ENCODE results near the gene RNPEPL1. TPM values are rescaled to one million over a fixed set of nuclear protein-coding genes. Genes with fewer than 3 reads are reported as not detected.

RNPEPL1 gene
- total RNA-seq, 4 donors from 2014 or later, result 76.1 to 99.9 (median 78.6) TPM

DNA sequence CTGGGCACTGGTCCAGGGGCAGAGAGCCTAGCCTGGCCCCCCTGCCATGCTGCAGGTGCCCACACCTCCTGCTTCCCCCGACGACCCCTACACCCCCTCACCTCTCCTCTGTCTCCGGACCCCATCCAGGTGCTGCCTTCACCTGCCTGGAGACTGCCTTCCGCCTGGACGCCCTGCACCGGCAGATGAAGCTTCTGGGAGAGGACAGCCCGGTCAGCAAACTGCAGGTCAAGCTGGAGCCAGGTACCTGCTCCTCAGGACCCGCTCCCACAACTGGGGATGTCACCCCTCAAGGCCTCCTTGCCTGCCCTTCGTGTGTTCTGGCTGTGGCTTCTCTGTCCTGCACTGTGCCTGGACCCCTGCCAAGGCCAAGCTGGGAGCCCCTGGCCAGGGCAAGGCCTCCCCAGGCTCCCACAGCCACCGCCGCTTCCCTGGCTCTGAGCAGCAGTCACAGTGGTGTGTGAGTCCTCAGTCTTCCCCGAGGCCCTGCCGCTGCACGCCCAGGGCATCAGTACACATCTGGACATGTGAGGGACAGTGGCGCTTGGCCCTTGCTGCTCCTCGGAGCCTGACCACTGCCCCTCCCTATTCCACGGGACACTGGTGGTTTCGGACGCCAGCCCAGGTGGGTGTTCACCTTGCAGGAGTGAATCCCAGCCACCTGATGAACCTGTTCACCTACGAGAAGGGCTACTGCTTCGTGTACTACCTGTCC is 6.3 kb downstream of the RNPEPL1 start:
- intact Hi-C loops (cut with DNase I; ENCODE audit: low total_unique reads), result no loop called here
- TF ChIP-seq, protein P1, sequence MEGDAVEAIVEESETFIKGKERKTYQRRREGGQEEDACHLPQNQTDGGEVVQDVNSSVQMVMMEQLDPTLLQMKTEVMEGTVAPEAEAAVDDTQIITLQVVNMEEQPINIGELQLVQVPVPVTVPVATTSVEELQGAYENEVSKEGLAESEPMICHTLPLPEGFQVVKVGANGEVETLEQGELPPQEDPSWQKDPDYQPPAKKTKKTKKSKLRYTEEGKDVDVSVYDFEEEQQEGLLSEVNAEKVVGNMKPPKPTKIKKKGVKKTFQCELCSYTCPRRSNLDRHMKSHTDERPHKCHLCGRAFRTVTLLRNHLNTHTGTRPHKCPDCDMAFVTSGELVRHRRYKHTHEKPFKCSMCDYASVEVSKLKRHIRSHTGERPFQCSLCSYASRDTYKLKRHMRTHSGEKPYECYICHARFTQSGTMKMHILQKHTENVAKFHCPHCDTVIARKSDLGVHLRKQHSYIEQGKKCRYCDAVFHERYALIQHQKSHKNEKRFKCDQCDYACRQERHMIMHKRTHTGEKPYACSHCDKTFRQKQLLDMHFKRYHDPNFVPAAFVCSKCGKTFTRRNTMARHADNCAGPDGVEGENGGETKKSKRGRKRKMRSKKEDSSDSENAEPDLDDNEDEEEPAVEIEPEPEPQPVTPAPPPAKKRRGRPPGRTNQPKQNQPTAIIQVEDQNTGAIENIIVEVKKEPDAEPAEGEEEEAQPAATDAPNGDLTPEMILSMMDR (IDR thresholded peaks at IDR 0.05), result no peak
- TF ChIP-seq POLR2A (IDR thresholded peaks at IDR 0.05), result no peak
- 73 to 74% methylated on average over 17 to 19 of the region's 21 CpGs for WGBS, 2 donors
- no peak for DNase-seq (ENCODE audit: low spot score in 2 of 2)
- no peak overlapping the region for H3K4me3 ChIP-seq (ENCODE audit: low read depth, poor library complexity, severe bottlenecking)

DNA sequence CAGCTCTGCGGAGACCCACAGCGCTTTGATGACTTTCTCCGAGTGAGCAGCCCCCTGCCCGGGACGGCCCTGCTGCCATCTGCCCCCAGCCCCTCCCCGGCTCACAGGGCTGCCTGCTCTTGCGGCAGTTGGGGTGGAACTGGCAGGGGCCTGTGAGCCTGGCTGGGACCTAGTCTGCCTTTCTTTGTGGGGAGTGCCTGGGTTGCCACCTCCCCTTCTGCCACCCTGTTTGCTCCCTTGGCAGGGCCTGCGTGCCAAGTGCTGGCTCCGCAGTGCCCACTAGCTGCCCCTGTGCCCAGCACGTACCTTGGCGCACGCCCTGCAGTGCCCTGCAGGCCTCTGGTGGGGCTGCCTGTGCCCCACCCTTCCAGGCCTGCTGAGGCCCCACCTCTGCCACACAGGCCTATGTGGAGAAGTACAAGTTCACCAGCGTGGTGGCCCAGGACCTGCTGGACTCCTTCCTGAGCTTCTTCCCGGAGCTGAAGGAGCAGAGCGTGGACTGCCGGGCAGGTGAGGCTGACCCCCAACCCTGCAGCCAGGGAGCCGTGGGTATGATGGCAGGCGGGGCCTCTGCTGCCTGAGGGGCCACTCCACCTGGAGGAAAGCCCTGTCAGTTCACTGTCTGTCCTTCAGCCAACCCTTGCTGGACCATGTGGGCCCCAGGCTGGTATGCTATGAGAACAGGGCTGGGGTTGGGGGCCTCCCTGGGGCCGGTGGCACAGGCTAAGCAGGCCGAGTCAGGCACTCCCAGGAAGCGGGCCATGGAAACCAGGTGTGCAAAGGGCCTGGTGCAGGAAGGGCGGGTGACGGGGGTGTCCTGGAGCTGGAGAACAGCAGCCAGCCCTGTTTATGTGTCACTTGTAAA is 7.0 kb downstream of the RNPEPL1 start:
- TF ChIP-seq POLR2A (IDR thresholded peaks at IDR 0.05), result no peak
- TF ChIP-seq, protein P1 (IDR thresholded peaks at IDR 0.05), result no peak
- H3K4me3 ChIP-seq (ENCODE audit: low read depth, poor library complexity, severe bottlenecking), result no peak overlapping the region
- 41 to 69% methylated on average over 16 to 22 of the region's 23 CpGs for WGBS, 2 donors
- intact Hi-C loops (cut with DNase I; ENCODE audit: low total_unique reads), result no loop called here
- DNase-seq (ENCODE audit: low spot score in 2 of 2), result no peak

DNA sequence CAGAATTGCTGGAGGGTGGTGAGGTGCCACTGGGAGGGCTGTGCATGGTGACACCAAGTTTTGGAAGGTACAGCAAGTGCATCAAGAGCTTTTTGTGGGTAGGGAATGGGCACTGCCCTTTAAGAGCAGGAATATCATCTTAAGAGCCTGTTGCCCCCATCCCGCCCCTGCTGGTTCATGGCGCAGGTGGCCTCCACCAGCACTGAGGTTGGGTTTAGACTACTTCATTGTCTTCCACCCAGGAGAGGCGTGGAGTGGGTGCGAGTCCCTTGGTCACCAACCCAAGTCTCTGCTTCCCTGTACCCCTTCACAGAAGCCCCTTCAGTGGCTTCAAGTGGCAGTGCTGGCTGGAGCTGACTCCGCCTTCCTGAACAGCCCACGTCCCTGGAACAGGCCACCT is 7.8 kb downstream of the RNPEPL1 start:
- H3K4me3 ChIP-seq (ENCODE audit: low read depth, poor library complexity, severe bottlenecking), result no peak overlapping the region
- 74 to 84% methylated on average over 5 to 6 of the region's 6 CpGs for WGBS, 2 donors

DNA sequence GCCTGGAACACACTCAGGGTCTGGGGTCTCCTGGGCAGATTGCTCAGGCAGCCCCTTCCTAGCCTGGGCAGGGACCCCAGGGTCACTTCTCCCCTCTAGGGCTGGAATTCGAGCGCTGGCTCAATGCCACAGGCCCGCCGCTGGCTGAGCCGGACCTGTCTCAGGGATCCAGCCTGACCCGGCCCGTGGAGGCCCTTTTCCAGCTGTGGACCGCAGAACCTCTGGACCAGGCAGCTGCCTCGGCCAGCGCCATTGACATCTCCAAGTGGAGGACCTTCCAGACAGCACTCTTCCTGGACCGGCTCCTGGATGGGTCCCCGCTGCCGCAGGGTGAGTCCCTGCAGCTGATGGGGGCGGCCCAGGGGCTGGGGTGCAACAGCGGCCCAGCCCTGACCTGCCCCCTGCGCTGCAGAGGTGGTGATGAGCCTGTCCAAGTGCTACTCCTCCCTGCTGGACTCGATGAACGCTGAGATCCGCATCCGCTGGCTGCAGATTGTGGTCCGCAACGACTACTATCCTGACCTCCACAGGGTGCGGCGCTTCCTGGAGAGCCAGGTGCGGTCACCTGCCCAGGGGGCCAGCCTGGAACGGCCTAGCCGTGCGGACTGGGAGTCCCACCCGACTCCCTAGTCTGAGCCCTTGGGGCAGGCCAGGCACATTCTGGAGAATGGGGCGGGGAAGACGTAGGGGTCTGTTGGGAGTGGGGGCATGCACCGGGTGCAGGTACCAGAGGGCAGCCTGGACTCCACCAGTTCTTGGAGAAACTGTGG is 8.3 kb downstream of the RNPEPL1 start:
- no peak overlapping the region for H3K4me3 ChIP-seq (ENCODE audit: low read depth, poor library complexity, severe bottlenecking)
- WGBS, 2 donors, result 94 to 95% methylated on average over 26 to 32 of the region's 32 CpGs
- no peak for DNase-seq (ENCODE audit: low spot score in 2 of 2)
- TF ChIP-seq, protein P1 (IDR thresholded peaks at IDR 0.05), result no peak
- TF ChIP-seq POLR2A (IDR thresholded peaks at IDR 0.05), result no peak
- intact Hi-C loops (cut with DNase I; ENCODE audit: low total_unique reads), result no loop called here

More for the DNA sequence above, 7.8 kb downstream of the RNPEPL1 start:
- TF ChIP-seq, protein P1 (IDR thresholded peaks at IDR 0.05), result no peak
- no peak for TF ChIP-seq POLR2A (IDR thresholded peaks at IDR 0.05)
- intact Hi-C loops (cut with DNase I; ENCODE audit: low total_unique reads), result no loop called here
- DNase-seq (ENCODE audit: low spot score in 2 of 2), result no peak

DNA sequence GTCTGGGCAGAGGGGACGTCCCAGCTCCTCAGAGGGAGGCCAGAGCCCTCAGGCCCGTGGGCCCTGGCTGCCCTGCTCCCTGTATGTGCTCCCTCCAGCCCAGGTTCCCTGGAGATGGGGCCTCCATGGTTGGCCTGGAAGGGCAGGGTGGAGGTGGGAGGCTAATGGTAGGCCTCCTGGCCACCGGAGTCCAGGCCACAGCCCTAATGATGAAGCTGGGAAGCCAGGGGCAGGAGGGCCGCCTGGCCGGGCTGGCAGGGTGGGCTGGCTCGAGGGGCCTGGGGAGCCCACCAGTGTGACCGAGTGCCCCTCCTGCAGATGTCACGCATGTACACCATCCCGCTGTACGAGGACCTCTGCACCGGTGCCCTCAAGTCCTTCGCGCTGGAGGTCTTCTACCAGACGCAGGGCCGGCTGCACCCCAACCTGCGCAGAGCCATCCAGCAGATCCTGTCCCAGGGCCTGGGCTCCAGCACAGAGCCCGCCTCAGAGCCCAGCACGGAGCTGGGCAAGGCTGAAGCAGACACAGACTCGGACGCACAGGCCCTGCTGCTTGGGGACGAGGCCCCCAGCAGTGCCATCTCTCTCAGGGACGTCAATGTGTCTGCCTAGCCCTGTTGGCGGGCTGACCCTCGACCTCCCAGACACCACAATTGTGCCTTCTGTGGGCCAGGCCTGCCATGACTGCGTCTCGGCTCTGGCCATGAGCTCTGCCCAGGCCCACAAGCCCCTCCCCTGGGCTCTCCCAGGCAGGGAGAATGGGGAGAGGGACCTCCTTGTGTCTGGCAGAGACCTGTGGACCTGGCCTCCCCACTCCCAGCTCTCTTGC is 9.2 kb downstream of the RNPEPL1 start:
- WGBS, 2 donors, result 72 to 84% methylated on average over 12 to 22 of the region's 26 CpGs
- intact Hi-C loops (cut with DNase I; ENCODE audit: low total_unique reads), result no loop called here
- no peak for DNase-seq (ENCODE audit: low spot score in 2 of 2)
- H3K4me3 ChIP-seq (ENCODE audit: low read depth, poor library complexity, severe bottlenecking), result no peak overlapping the region
- TF ChIP-seq, protein P1 (IDR thresholded peaks at IDR 0.05), result no peak
- no peak for TF ChIP-seq POLR2A (IDR thresholded peaks at IDR 0.05)

All from lower leg skin (tissue), 4 donors.